Activated CD8-positive, alpha-beta T cell treated with anti-CD3 and anti-CD28 coated beads for 36 hours (primary cell): ENCODE measurements around the gene NCKAP5L. TPM values are rescaled to one million over a fixed set of nuclear protein-coding genes. Genes with fewer than 3 reads are reported as not detected.

ENCODE experiments used
- ATAC-seq: fragments of 200-7000 bp; cut with Tn5 transposase; one replicate; pipeline ENCODE4 v1.10.0; 2021; ENCODE audit warnings: mild to moderate bottlenecking, moderate library complexity
- CTCF ChIA-PET: fragments of 350-600 bp; sonication (Branson Sonifier 250); formaldehyde crosslinking; loops from one replicate; lab custom pipeline; 2021; ENCODE audit warnings: antibody characterized with exemption; lab: Charles Lee
- POLR2A ChIA-PET: fragments of 350-600 bp; sonication (Branson Sonifier 250); formaldehyde crosslinking; loops from one replicate; lab custom pipeline; 2021; ENCODE audit warnings: antibody characterized with exemption; lab: Charles Lee
- DNase-seq: peaks from one replicate; pipeline ENCODE4 v3.0.0-alpha.2; 2020
- H3K27ac Mint-ChIP-seq: one replicate; pipeline ENCODE4 v1.8.0; 2021; ENCODE audit warnings: mild to moderate bottlenecking, mixed read lengths
- H3K27me3 Mint-ChIP-seq: one replicate; pipeline ENCODE4 v1.8.0; 2021; ENCODE audit warnings: mixed read lengths
- H3K36me3 Mint-ChIP-seq: one replicate; pipeline ENCODE4 v1.8.0; 2021; ENCODE audit warnings: low read depth, mixed read lengths
- H3K4me1 Mint-ChIP-seq: one replicate; pipeline ENCODE4 v1.8.0; 2021; ENCODE audit warnings: low read depth, mixed read lengths
- H3K4me3 Mint-ChIP-seq: one replicate; pipeline ENCODE4 v1.8.0; 2021; ENCODE audit warnings: mild to moderate bottlenecking, moderate library complexity, mixed read lengths
- H3K9me3 Mint-ChIP-seq: one replicate; pipeline ENCODE4 v1.8.0; 2021; ENCODE audit warnings: mixed read lengths
- CTCF ChIP-seq: fragments of 200-600 bp; IDR thresholded peaks from one replicate; pipeline ENCODE4 v1.8.0; 2022; ENCODE audit warnings: antibody characterized with exemption, mild to moderate bottlenecking
- intact Hi-C: fragments of 100-400 bp; cut with micrococcal nuclease; formaldehyde crosslinking; loops from one replicate; pipeline ENCODE4 v1.10.0; 2022
- total RNA-seq, 2 experiments: library from RNA; stranded (reverse); gene quantifications; one replicate each; pipeline ENCODE4 v1.2.3, GENCODE V29; 2021

The NCKAP5L gene
- total RNA-seq, 2 experiments from 2014 or later, result 5.5 to 5.7 TPM

GRCh38 chr12:49868449-49868848 lies 40.2 kb upstream of the NCKAP5L start:
- no peaks in the 10 kb centered on the region for H3K36me3 Mint-ChIP-seq
- TF ChIP-seq CTCF, result no peak
- ChIA-PET POLR2A (no interaction called here), CTCF (interaction anchor here (0.6 to 5.0 kb wide), 16 partner anchors 11 to 174 kb away, joined by 3 to 43 read pairs (median 4); partner anchors contain the start of genes BCDIN3D, NCKAP5L and TMBIM6)
- H3K9me3 Mint-ChIP-seq, result no peaks in the 10 kb centered on the region
- no peaks in the 10 kb centered on the region for H3K27me3 Mint-ChIP-seq
- ATAC-seq, result no peak
- H3K4me1 Mint-ChIP-seq, result no peaks in the 10 kb centered on the region
- no peak overlapping the region for H3K27ac Mint-ChIP-seq
- intact Hi-C loops, result no loop called here
- DNase-seq, result no peak
- H3K4me3 Mint-ChIP-seq, result no peak overlapping the region

DNA sequence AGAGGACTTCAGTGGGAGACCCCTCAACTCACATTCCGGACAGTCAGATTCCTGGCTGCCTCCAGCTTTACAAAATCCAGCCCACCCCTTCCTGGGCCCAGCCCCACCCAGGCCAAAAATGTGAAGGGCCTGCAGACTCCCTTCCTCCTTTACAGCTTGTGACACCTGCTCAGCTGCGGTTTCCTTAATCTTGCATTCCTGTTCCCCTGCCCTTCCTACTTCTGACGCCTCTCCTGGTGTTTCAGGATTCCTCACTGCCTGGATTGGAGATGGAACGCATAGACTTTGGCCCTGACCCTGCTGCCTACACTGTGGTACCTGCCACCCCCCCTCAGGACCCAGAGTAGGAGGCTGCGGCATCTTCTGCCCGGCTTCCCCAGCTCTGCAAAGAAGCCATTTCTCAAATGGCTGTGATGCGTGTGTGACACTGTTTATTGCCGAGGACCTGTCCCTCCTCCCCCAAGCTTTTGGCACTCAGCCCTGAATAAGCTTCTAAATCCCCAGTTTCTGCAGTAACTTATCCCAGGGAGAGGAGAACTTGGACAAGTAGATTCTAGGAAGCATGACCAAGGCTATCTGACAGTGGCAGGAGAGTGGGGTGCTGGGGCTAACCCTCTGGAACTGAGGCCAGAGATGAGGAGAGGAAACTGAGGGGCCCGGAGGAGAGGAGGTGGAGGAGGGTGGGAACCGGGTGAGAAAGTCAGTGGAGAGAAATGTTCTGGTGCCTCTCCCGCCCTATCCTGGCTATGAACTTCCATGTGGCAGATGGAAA lies 39.5 kb upstream of the NCKAP5L start:
- TF ChIP-seq CTCF, result no peak
- DNase-seq (no peak), ATAC-seq (no peak)
- intact Hi-C loops, result no loop called here
- no peaks in the 10 kb centered on the region for H3K27me3 Mint-ChIP-seq
- no peaks in the 10 kb centered on the region for H3K9me3 Mint-ChIP-seq
- H3K4me1 Mint-ChIP-seq, result no peaks in the 10 kb centered on the region
- no peak overlapping the region for H3K27ac Mint-ChIP-seq
- H3K36me3 Mint-ChIP-seq, result no peaks in the 10 kb centered on the region
- POLR2A ChIA-PET, result interaction anchor here (0.7 kb wide), 1 partner anchor 89 kb away, joined by 3 read pairs; no protein-coding TSS in a partner anchor
- no peak overlapping the region for H3K4me3 Mint-ChIP-seq
- CTCF ChIA-PET, result interaction anchor here (0.8 to 5.0 kb wide), 30 partner anchors 11 to 429 kb away, joined by 3 to 43 read pairs (median 4); partner anchors contain the start of genes BCDIN3D, LIMA1, NCKAP5L and TMBIM6

GRCh38 chr12:49866859-49867569 lies 38.8 kb upstream of the NCKAP5L start:
- no peaks in the 10 kb centered on the region for H3K27me3 Mint-ChIP-seq
- no peaks in the 10 kb centered on the region for H3K36me3 Mint-ChIP-seq
- ATAC-seq, result peak; percentile 98
- H3K4me1 Mint-ChIP-seq, result no peaks in the 10 kb centered on the region
- H3K27ac Mint-ChIP-seq, result no peak overlapping the region
- no peak overlapping the region for H3K4me3 Mint-ChIP-seq
- intact Hi-C loops, result no loop called here
- ChIA-PET POLR2A (interaction anchor here (0.6 to 0.7 kb wide), 2 partner anchors 32 to 89 kb away, joined by 3 read pairs; no protein-coding TSS in a partner anchor), CTCF (interaction anchor here (0.6 to 5.0 kb wide), 45 partner anchors 10 to 430 kb away, joined by 3 to 43 read pairs (median 4); partner anchors contain the start of genes BCDIN3D, FAIM2, LIMA1 and NCKAP5L)
- H3K9me3 Mint-ChIP-seq, result no peaks in the 10 kb centered on the region
- peak; percentile 92 for TF ChIP-seq CTCF
- peak; percentile 85 for DNase-seq

DNA sequence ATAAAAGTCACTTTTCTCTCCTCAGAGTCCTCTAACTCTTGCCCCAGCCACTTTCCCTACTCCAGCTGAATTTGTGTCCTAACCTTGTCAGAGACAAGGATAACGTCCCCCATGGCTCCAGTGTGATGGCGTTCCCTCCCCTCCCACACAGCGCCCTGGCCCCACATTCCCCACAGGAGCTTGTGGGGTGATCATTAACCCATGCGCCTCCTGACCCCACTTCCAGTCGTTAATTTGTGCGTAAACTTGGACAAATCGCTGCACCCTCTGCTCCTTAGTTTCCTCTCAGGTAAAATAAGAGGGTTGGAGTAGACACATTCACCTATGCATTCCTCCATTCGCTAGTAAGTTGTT lies 37.5 kb upstream of the NCKAP5L start:
- H3K9me3 Mint-ChIP-seq, result no peaks in the 10 kb centered on the region
- ATAC-seq, result no peak
- H3K4me1 Mint-ChIP-seq, result no peaks in the 10 kb centered on the region
- ChIA-PET POLR2A (interaction anchor here (0.6 kb wide), 1 partner anchor 228 kb away, joined by 3 read pairs; no protein-coding TSS in a partner anchor), CTCF (interaction anchor here (1.1 to 5.0 kb wide), 14 partner anchors 11 to 177 kb away, joined by 3 to 43 read pairs (median 8); partner anchors contain the start of genes BCDIN3D, FAIM2 and NCKAP5L)
- TF ChIP-seq CTCF, result no peak
- H3K36me3 Mint-ChIP-seq, result no peaks in the 10 kb centered on the region
- intact Hi-C loops, result no loop called here
- no peaks in the 10 kb centered on the region for H3K27me3 Mint-ChIP-seq
- no peak overlapping the region for H3K27ac Mint-ChIP-seq
- no peak overlapping the region for H3K4me3 Mint-ChIP-seq
- no peak for DNase-seq
